ENCODE results near the gene RYR1. TPM values are rescaled to one million over a fixed set of nuclear protein-coding genes. Genes with fewer than 3 reads are reported as not detected.
"Not testable (repeated sequence)": the region's sequence is repeated elsewhere in the genome, so short reads cannot be mapped to it uniquely, and the experiment has no call there.

RYR1 gene
- total and polyA plus RNA-seq, 2 of the 8 experiments (the other 6 are each of a cell fraction or from before 2014, with no cell fraction given): 5.8 to 11.8 TPM

GRCh38 chr19:38495375-38495774 lies 61.9 kb downstream of the RYR1 start:
- H4K91ac ChIP-seq (replicated peaks; ENCODE audit: insufficient read length, low read length); H3K9me3 ChIP-seq (ENCODE audit: insufficient read depth in 2 of 2, low read depth in 1 of 2, low read length in 1 of 2); H3K4ac ChIP-seq (replicated peaks; ENCODE audit: insufficient read length, low read depth, low read length); H2BK12ac ChIP-seq (ENCODE audit: low read depth, low read length); H2BK15ac ChIP-seq (ENCODE audit: low read length); H3K18ac ChIP-seq (ENCODE audit: extremely low read depth, low read length); H4K8ac ChIP-seq (ENCODE audit: extremely low read depth, insufficient read depth, low read length); H3K23ac ChIP-seq (ENCODE audit: insufficient read length); H3K4me1 ChIP-seq (replicated peaks in 1 of 4; ENCODE audit: control insufficient read depth in 3 of 4, insufficient read depth in 4 of 4, low read length in 3 of 4); DNase-seq (ENCODE audit: low read depth in 1 of 2, low spot score in 2 of 2); FAIRE-seq; H3K79me2 ChIP-seq (ENCODE audit: control insufficient read depth in 1 of 2, insufficient read depth in 2 of 2, low read length in 2 of 2); H2AFZ ChIP-seq (ENCODE audit: low read length); H3K4me3 ChIP-seq (ENCODE audit: extremely low read depth in 1 of 4, insufficient read depth in 2 of 4, low read depth in 3 of 4, low read length in 4 of 4); H2AK5ac ChIP-seq (ENCODE audit: low read depth, low read length); H2BK120ac ChIP-seq (replicated peaks; ENCODE audit: low read depth, low read length); H4K5ac ChIP-seq (ENCODE audit: insufficient read length, low read depth, low read length); H3K9ac ChIP-seq (replicated peaks in 1 of 4; ENCODE audit: extremely low read depth in 1 of 4, low read depth in 3 of 4, low read length in 3 of 4); H3K14ac ChIP-seq (ENCODE audit: insufficient read length); H3K27ac ChIP-seq (ENCODE audit: low read depth, low read length); H3K4me2 ChIP-seq (ENCODE audit: insufficient read depth in 1 of 2, low read depth in 2 of 2, low read length in 2 of 2); H3K79me1 ChIP-seq (ENCODE audit: low read depth, low read length); H3K23me2 ChIP-seq (ENCODE audit: low read depth, low read length); H2BK5ac ChIP-seq (ENCODE audit: low read depth, low read length); H3K27me3 ChIP-seq (replicated peaks in 1 of 4; ENCODE audit: control insufficient read depth in 3 of 4, extremely low read depth in 1 of 4, insufficient read depth in 3 of 4, low read length in 3 of 4); H3K56ac ChIP-seq (replicated peaks; ENCODE audit: insufficient read length, low read depth, low read length); H2BK20ac ChIP-seq (ENCODE audit: low read length); H4K20me1 ChIP-seq (replicated peaks in 1 of 2; ENCODE audit: control insufficient read depth in 1 of 2, insufficient read depth in 2 of 2, low read length in 2 of 2): not testable (repeated sequence)
- POLR2A ChIA-PET (ENCODE audit: partially characterized antibody): interaction anchor here (0.9 to 1.8 kb wide), 3 partner anchors 10 to 92 kb away, joined by 3 to 6 read pairs (median 3); partner anchors contain the start of gene FAM98C
- 97% methylated on average over 2 of the region's 2 CpGs; no CpG with 5 or more reads in 1 of the 2 experiments for WGBS, 2 experiments (ENCODE audit: extremely low coverage in 1 of 2, insufficient coverage in 1 of 2, insufficient read length in 1 of 2, insufficient replicate concordance in 2 of 2, low coverage in 1 of 2, low lambda C conversion rate in 2 of 2, missing lambda C conversion rate in 1 of 2)
- H3K36me3 ChIP-seq (ENCODE audit: control insufficient read depth in 2 of 4, insufficient read depth in 4 of 4, low read length in 3 of 4): peaks cover 2 to 39% (median 22%) of the 10 kb centered on the region in 4 experiments; a peak in 7 of 8 replicates
- CTCF ChIA-PET (ENCODE audit: partially characterized antibody): interaction anchor here (1.1 to 7.7 kb wide), 2 partner anchors 9 to 17 kb away, joined by 3 to 35 read pairs; no protein-coding TSS in a partner anchor
